DMS114 treated with DMSO at 0.1 percent for 48 hours (cell line): ENCODE results near the gene FLYWCH1.
A peak's percentile ranks its signal among the peaks of the same experiment; 100 is the strongest.

Source experiments
- DNase-seq: peaks from one replicate; lab custom pipeline; 2025; ENCODE audit not compliant: unreplicated experiment; lab: John Stamatoyannopoulos, UW

FLYWCH1 gene

DNA sequence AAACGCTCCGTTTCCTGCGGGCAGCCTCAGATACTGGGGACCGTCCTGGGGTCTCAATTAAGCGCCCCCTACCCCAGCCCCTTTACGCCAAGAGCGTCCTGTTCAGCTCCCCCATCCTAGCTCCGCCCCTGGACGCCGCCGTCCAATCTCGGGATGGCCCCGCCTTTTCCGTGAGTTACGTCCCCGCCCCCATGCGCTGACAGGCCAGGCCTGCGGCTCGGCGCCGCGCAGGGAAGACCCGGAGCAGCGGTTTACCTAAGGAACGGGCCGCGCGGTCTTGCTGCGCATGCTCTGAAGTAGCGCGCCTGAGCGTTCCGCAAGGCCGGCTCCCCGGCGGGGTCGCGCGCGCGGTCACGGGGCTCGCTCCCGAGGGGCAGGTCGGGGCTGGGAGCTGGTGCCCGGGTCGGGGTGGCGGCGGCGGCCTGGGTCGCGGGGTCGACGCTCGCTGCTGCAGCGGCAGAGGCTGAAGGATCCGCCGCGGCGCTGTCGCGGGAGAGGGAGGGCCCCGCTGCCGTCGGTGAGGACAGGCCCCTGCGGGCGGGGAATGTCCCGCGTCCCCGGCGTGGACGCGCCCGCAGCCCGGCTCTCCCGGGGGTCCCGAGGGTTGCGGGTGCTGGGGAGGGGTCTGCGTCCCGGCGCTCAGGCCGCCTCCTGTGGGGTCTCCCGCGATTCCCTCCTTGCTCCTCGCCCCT, at the start of gene FLYWCH1:
Gene FLYWCH1 (plus strand): TSS at position 294 of the 692 bp plus-strand sequence. CDS start 17,755 bp downstream, outside the sequence.
- peak; percentile 92 for DNase-seq

DNA sequence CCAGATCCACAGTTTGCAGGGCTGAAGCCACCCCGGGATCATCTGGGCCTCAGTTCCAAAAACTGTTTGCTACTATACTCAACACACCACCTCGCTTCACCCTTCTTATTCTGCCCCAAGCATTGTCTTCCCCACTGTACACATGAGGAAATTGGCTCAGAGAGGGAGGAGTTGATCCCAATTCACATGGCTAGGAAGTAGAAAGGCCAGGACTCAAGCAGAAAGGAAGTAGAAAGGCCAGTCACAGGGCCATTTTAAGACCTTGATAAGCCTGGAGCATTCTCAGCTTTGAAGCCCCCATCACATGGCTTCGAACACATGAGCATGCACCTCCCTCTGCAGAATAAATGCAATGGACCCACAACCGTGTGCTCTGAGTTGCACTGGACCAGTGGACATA, 46.1 kb upstream of the FLYWCH1 start:
- no peak for DNase-seq

GRCh38 chr16:2866431-2866830, 45.3 kb upstream of the FLYWCH1 start:
- no peak for DNase-seq

- DNase-seq = no peak
These were observed 44.1 kb upstream of the FLYWCH1 start for GRCh38 chr16:2867661-2867986.

DNA sequence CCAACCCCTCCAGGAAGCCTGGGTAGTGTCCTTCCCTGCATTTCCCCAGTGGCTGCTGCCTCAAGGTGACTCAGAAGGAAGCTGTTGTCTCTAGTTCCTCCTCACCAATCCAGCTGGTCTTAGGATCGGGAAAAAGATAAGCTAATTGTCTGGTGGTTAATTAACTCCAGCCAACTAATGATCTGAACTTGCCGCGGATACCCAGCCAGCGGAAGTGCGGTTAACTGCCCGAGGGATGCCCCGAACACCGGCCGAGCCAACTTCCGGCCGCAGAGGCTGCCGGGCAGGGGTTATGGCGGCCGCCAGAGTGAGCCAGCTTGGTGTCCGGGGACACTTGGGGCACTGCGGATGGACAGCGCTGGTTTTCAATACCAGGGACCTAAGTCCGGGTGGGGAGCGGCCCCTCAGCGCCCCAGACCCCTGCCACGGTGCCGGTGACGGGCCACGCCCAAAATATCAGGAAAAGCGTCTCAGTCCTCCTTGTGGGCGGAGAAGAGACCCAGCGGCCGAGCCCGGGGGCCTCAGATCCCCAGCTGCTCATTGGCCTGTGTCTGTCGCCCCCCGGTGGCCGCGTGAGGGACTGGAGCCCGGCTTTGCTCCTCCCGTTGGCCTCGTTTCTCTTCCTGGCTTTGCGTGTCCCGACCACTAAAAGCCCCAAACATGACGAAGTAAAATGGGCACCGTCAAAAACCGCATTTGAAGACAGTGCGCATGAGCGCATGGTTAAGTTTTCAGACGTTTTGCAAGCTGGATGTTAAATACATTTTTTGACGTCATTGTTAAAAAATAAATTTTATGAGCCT, 43.5 kb upstream of the FLYWCH1 start:
- DNase-seq = peak; percentile 86

DNA sequence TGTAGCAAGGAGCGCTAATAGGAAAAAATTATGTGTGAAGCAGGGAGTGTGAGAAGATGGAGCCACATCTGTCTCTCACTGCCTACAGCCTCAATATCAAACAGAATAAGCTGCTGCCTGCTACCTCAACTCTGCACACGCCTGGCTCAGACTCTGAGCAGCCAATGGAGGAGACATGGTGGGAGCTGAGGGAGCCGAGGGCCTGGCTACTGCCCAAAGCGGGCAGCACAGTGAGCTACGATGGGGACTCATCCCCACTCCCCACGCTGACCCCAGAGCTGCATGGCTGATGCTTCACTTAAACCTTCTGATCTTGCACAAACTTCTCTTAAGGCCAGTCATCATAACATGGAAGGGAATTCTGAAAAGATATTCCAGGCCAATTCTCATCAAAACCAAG, 39.8 kb upstream of the FLYWCH1 start:
- no peak for DNase-seq

DNA sequence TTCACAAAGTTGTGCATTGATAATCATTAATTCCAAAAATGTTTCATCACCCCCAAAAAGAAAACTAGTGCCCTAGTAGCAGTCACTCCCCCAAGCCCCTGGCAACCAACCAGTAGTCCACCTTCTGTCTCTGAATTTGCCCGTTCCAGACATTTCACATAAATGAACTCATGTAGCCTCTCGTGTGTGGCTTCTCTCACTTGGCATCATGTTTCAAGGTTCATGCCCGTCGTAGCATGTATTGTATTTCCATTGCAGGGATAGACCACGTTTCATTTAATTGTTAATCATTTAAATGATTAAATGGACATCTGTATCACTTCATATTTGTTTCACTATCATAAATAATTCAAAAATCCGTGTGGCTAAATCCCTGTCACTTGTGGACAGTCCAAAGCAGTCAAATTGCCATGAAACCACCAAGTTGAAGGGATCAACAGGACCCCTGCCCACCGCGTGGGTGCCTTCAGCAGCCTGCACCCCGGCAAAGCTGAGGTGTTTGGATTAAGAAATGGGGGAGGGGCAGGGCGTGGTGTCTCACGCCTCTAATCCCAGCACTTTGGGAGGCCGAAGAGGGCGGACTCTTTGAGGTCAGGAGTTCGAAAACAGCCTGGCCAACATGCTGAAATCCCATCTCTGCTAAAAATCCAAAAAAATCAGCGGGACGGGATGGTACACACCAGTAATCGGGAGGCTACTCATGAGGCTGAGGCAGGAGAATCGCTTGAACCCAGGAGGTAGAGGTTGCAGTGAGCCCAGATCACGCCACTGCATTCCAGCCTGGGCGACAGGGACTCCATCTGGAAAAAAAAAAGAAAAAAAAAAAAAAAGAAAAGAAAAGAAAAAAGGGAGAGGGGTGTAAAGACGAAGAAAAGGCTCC, 37.5 kb upstream of the FLYWCH1 start:
- DNase-seq = no peak

GRCh38 chr16:2874912-2875362, 36.8 kb upstream of the FLYWCH1 start:
- peak; percentile 63 for DNase-seq

DNA sequence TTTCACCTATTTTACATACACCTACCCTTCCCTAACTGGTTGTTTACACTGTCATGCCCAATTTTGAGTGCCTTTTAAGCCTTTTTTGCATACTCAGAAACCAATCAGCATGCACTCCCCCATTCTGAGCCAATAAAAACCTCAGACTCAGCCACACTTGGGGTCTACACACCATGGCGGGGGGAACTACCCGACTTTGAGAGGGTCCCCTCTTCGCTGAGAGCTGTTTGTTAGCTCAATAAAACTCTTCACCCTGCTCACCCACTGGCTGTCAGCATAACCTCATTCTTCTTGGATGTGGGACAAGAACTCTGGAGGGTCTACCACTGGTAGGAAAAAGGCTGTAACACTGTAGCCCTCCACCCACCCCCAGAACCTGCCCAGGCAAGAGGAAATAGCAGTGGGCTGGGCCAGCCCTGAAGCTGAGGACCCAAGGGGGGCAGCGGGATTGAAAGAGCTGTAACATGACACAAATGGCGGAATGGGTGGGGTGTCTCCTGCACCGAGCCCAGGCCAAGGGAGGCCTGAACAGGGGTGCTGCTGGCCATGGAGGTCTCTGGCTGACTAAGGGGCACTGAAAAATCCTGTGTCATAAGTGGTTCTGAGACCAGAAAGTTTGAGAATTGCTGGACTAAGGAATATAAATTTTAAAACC, 31.8 kb upstream of the FLYWCH1 start:
- DNase-seq = no peak

DNA sequence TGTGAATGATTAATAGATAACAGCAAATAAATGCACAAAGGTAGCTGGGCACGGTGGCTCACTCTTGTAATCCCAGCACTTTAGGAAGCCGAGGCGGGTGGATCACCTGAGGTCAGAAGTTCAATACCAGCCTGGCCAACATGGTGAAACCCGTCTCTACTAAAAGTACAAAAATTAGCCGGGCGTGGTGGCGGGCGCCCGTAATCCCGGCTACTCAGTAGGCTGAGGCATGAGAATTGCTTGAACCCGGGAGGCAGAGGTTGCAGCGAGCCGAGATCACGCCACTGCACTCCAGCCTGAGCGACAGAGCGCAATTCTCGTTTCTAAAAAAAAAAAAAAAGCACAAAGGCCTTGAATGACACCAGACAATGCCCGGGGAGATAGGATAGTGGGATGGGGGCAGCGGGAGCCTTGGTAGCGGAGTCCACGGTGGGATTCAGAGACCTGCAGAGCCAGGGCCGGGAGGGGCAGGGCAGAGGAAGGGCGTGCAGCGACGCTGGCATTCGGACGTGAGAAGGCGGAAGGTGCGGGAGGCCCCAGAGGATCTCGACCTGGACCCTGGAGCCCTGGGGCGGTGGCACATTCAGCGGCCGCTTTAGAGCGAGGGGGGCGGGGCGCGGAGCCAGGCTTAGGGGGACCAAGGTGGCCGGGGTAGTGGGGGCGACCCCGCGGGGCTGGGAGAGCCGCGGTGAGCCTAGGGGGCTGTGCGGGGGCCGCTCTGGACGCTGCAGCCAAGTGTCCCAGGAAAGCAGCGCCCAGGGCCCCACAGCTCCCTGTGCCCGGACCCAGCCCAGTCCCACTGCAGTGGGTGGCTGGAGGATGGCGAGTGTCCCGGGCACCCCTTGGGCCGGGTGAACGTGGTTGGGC, 29.7 kb upstream of the FLYWCH1 start:
- no peak for DNase-seq

DNA sequence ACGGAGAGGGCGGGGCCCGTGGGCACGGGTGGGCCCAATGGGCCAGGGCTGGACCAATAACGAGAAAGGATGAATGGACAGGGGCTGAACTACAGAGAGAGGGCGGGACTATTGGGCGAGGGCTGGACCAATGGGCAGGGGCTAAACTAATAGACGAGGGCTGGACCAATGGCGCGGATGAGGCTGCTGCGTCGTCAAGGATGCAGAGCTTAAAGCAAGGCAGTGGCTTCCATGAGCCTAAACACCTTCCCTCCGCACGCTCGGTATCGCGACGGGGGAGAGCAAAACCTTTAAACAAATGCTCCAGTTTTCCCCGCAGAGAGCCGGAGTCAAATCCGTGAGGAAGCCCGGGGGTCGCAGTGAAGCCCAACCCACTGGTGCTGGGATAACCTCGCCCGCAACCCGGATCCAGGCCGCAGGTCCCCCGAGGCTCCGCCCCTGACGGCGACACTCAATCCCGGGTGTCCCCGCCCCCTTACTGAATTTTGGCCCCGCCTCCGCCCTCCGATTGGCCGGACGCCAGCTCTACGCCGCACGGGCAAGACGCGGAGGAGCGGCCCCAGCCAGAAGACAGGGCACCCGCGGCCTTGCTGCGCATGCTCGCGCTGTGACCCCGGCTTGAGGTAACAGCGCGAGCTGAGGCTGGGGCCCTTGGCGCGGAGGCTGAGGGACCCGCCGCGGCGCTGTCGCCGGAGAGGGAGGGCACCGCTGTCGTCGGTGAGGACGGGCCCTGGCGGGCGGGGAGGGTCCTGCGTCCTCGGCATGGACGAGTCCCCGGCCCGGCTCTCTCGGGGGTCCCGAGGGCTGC, 28.9 kb upstream of the FLYWCH1 start, which contains the start of gene FLYWCH2:
Gene FLYWCH2 (plus strand): TSS at position 566 of the 808 bp plus-strand sequence. CDS start 13,235 bp downstream, outside the sequence.
- DNase-seq = peak; percentile 98

DNA sequence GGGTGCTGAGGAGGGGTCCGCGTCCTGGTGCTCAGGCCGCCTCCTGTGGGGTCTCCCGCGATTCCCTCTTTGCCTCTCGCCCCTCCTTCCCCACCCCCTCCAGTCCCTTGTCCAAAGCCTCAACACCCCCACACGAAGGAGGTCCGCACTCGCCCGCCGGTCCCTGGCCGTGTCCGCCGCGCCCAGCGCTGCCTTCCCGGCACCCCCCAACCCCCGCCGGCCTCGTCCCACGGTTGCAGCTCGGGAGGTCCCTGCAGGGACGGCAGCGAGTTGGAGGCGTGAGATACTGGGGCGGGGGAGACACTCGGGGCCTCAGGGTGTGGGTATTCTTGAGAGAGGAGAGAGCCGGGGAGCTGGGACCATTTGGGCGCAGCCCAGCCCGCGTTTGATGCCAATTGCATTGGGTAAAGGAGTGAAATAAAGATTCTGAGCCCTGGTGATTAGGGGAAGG, 28.2 kb upstream of the FLYWCH1 start:
- no peak for DNase-seq

DNA sequence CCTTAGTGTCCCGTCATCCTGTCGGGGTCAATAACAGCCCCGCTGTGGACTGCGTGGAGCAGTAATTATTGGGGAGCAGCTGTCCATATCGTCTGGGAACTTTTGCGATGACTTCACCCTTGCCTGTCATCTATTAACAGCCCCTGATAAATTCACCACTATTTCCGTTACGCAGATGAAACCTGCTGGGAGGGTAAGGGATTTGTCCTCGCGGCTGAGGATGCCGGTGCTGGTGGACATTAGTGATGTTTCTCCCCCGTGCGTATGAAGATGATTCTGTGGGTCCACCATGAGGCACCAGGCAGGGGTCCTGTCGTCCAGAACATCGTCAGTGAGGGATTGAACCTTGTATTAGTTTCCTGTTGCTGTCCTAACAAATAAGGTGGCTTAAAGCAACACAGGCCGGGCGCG, 27.7 kb upstream of the FLYWCH1 start:
- no peak for DNase-seq

DNA sequence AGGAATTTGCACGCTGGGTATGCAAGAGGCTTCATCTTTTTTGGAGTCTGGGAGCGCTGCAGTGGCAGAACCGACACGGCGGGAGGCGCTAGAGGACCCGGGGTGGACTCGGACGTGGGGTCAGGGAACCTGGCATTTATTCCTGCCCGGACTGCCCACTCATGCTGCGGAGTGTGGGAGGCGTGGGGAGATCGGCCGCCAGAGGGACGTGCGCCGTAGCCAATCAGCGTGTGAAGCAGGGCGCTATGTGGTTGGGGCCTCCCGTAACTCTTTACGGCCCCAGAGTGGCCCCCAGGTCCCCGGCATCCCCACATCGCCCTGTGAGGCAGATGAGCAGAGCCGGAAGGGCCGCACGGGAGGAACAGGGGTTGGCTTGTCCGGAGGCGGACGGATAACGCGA, 17.5 kb upstream of the FLYWCH1 start:
- no peak for DNase-seq

DNA sequence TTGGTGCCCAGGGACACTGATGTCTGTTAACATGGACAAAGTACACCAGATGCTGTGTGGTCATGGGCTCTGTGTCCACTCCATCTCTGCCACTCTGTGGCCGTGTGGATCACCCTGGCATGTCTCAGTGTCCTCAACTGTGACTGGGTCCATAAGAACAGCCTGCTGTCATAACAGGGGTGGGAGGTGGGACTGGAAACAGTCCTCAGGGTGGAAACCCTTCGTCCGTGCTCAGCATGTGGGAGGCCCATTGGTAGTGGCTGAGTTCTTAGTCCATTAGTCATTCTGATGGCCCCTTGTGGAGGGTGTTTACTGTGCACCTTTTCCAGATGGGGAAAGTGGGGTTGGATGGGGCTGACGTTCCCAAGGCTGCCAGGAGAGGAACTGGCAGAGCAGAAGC, 15.9 kb upstream of the FLYWCH1 start:
- no peak for DNase-seq

GRCh38 chr16:2896480-2897010, 15.2 kb upstream of the FLYWCH1 start:
- DNase-seq = no peak

DNA sequence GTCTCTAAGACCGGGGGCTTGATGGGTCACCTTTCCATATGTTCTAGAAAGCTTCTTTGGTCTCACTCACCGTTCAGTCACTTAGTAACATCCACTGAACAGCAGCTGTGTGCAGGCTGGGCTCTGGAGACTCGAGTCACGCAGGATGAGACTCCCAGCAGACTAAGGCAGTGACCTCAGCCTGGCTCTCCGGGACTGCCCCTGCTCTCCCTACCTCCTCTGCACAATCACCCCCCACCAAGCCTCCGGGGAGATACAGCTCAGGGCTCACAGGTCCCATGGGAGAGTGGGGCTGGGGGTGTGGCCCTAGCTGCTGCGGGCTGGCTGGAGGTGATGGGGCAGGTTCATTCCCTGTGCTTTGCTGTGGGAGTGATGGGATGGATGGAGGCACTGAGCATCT, 14.6 kb upstream of the FLYWCH1 start:
- no peak for DNase-seq

DNA sequence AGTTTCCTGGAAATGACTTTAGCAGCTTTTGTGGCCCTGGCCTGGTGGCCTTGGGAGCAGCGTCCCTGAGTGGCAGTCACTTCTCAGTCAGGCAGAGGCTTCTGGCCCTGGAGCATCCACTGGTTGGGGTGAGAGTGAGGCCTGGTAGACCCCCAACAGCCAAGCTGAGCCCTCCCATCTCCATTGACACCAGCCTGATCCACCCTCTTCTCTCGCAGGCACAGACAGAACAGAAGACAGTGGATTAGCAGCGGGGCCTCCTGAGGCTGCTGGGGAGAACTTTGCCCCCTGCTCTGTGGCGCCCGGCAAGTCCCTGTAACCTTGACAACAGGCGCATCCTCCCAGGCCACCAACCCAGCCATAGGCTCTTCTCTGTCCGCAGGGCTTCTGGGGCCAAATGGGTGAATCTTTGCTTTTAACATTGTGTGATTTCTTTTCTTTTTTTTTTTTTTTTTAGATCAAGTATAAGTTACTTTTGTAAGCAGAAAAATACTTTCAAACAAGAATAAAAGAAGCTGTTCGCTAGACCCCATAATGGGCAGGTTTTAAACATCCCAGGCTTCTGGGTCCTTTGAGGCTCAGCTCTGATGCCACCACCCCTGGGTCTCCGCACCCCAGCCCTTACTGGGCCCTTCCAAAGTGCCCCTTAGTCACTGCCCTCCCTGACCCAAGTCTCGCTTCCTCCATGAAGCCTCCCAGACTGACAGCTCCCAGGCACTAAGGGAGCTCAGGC, 12.7 kb upstream of the FLYWCH1 start:
- DNase-seq = no peak
